ENCODE data around the gene LTBP3. TPM values are rescaled to one million over a fixed set of nuclear protein-coding genes. Genes with fewer than 3 reads are reported as not detected.

Gene LTBP3
- polyA plus RNA-seq, 1 donor from 2014 or later = 4.6 TPM

DNA sequence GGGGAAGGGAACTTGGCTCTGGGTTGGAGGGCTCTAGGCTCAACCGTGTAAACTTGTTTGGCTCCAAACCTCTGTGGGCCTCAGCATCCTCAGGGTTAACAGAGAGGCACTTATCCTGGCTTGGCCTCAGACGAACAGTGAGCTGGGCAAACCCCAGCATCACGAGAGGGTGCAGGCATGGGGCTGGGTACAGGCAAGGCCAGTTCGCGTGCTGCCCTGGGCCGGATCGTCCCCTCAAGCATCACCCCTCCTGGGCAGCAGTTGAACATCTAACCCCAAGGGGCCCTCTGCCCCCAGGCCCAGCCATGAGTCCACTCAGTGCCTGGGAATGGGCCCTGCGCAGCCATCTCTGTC is 19.6 kb upstream of the LTBP3 start:
- Histone ChIP-seq H4K20me1 (ENCODE audit: insufficient read depth) (peaks cover 15% of the 10 kb centered on the region), H3F3A (ENCODE audit: insufficient read depth, low read length, poor library complexity, severe bottlenecking) (no peaks in the 10 kb centered on the region), H3K27ac (ENCODE audit: low read length) (no peak overlapping the region), H3K36me3 (ENCODE audit: insufficient read depth, low read length) (no peaks in the 10 kb centered on the region), H3K4me2 (ENCODE audit: low read length) (no peak overlapping the region), H3K9me3 (ENCODE audit: low read length) (no peaks in the 10 kb centered on the region), H3K4me3 (ENCODE audit: low read length) (no peak overlapping the region), H3K27me3 (ENCODE audit: insufficient read depth, low read depth, low read length) (peaks cover 7% of the 10 kb centered on the region), H3K79me2 (replicated peaks; ENCODE audit: insufficient read depth, low read length) (peaks cover 23% of the 10 kb centered on the region), H3K9me2 (ENCODE audit: insufficient read depth, low read length) (no peaks in the 10 kb centered on the region), H2AFZ (ENCODE audit: low read depth, low read length) (no peak overlapping the region), H3K9ac (ENCODE audit: low read length) (no peak overlapping the region)
- TF ChIP-seq, protein P1, sequence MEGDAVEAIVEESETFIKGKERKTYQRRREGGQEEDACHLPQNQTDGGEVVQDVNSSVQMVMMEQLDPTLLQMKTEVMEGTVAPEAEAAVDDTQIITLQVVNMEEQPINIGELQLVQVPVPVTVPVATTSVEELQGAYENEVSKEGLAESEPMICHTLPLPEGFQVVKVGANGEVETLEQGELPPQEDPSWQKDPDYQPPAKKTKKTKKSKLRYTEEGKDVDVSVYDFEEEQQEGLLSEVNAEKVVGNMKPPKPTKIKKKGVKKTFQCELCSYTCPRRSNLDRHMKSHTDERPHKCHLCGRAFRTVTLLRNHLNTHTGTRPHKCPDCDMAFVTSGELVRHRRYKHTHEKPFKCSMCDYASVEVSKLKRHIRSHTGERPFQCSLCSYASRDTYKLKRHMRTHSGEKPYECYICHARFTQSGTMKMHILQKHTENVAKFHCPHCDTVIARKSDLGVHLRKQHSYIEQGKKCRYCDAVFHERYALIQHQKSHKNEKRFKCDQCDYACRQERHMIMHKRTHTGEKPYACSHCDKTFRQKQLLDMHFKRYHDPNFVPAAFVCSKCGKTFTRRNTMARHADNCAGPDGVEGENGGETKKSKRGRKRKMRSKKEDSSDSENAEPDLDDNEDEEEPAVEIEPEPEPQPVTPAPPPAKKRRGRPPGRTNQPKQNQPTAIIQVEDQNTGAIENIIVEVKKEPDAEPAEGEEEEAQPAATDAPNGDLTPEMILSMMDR (IDR thresholded peaks at IDR 0.05; ENCODE audit: poor library complexity, severe bottlenecking) = no peak
- no peak for TF ChIP-seq EZH2 (IDR thresholded peaks at IDR 0.05; ENCODE audit: borderline replicate concordance, insufficient read depth, low read length, poor library complexity, severe bottlenecking)
- no peak for TF ChIP-seq TAF1 (IDR thresholded peaks at IDR 0.05; ENCODE audit: low read depth)
- TF ChIP-seq, protein P2, sequence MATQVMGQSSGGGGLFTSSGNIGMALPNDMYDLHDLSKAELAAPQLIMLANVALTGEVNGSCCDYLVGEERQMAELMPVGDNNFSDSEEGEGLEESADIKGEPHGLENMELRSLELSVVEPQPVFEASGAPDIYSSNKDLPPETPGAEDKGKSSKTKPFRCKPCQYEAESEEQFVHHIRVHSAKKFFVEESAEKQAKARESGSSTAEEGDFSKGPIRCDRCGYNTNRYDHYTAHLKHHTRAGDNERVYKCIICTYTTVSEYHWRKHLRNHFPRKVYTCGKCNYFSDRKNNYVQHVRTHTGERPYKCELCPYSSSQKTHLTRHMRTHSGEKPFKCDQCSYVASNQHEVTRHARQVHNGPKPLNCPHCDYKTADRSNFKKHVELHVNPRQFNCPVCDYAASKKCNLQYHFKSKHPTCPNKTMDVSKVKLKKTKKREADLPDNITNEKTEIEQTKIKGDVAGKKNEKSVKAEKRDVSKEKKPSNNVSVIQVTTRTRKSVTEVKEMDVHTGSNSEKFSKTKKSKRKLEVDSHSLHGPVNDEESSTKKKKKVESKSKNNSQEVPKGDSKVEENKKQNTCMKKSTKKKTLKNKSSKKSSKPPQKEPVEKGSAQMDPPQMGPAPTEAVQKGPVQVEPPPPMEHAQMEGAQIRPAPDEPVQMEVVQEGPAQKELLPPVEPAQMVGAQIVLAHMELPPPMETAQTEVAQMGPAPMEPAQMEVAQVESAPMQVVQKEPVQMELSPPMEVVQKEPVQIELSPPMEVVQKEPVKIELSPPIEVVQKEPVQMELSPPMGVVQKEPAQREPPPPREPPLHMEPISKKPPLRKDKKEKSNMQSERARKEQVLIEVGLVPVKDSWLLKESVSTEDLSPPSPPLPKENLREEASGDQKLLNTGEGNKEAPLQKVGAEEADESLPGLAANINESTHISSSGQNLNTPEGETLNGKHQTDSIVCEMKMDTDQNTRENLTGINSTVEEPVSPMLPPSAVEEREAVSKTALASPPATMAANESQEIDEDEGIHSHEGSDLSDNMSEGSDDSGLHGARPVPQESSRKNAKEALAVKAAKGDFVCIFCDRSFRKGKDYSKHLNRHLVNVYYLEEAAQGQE (IDR thresholded peaks at IDR 0.05; ENCODE audit: borderline replicate concordance) = no peak
- no peak for TF ChIP-seq EP300 (conservative IDR thresholded peaks at IDR 0.05; ENCODE audit: poor library complexity, severe bottlenecking)
- no peak for TF ChIP-seq RAD21 (conservative IDR thresholded peaks at IDR 0.05)
- no peak for TF ChIP-seq POLR2AphosphoS5 (IDR thresholded peaks at IDR 0.05)
- no peak for TF ChIP-seq MXI1 (conservative IDR thresholded peaks at IDR 0.05; ENCODE audit: poor library complexity, severe bottlenecking)
- no peak for TF ChIP-seq SMC3 (conservative IDR thresholded peaks at IDR 0.05; ENCODE audit: poor library complexity)

DNA sequence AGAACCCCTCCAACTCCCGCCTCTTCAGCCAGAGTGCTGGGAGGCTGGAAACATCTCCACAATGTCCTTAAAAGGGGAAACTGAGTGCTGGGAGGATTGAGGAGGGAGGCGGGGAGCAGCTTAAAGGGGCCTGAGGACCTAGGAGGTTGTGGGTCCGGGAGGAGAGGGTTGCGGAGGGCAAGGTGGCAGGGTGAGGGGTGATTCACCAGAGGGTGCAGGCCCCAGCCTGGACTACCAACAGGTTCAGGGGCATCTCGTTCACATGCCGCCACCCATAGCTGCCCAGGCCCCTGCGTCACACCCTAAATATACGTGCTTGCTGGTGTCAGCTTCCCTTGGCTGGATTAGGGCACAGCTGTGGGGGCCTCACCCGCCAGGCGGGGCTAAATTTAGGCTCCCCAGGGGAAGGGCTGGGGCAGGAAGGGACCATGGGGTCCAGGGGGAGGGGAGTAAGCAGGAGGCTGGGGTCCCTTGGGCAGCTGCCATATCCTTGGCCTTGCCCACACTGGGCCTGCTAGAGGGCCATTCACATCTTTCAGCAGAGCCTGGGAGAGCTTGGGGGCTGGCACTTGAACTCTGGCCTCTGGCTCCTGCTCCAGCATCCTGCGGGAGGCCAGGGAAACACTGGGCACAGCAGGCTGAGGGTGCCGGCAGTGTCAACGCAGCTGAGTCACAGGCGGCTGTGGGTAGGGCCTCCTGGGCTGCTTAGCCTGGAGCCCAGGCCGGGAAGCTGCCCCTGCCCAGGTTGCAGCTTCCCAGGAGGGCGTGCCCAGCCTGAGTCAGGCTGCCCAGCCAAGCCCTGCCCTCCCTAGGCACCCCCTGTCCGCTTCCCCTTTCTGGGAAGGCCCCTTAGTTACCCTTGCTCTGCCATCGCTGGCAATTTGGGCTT is 19.0 kb upstream of the LTBP3 start:
- Histone ChIP-seq H3K27ac (ENCODE audit: low read length) (no peak overlapping the region), H3K4me3 (ENCODE audit: low read length) (no peak overlapping the region)

More for the DNA sequence above, 19.0 kb upstream of the LTBP3 start:
- H3K36me3 ChIP-seq (ENCODE audit: insufficient read depth, low read length) = no peaks in the 10 kb centered on the region
- H3K79me2 ChIP-seq (replicated peaks; ENCODE audit: insufficient read depth, low read length) = peaks cover 23% of the 10 kb centered on the region
- H3K9me2 ChIP-seq (ENCODE audit: insufficient read depth, low read length) = no peaks in the 10 kb centered on the region
- H4K20me1 ChIP-seq (ENCODE audit: insufficient read depth) = peaks cover 15% of the 10 kb centered on the region
- no peaks in the 10 kb centered on the region for H3F3A ChIP-seq (ENCODE audit: insufficient read depth, low read length, poor library complexity, severe bottlenecking)
- H3K4me2 ChIP-seq (ENCODE audit: low read length) = no peak overlapping the region
- no peak overlapping the region for H3K9ac ChIP-seq (ENCODE audit: low read length)
- TF ChIP-seq RAD21 (conservative IDR thresholded peaks at IDR 0.05) (no peak), EZH2 (IDR thresholded peaks at IDR 0.05; ENCODE audit: borderline replicate concordance, insufficient read depth, low read length, poor library complexity, severe bottlenecking) (no peak), SMC3 (conservative IDR thresholded peaks at IDR 0.05; ENCODE audit: poor library complexity) (no peak), POLR2AphosphoS5 (IDR thresholded peaks at IDR 0.05) (peak; percentile 6)
- TF ChIP-seq, protein P1 (IDR thresholded peaks at IDR 0.05; ENCODE audit: poor library complexity, severe bottlenecking) = no peak
- TF ChIP-seq, protein P2 (IDR thresholded peaks at IDR 0.05; ENCODE audit: borderline replicate concordance) = no peak
- H3K27me3 ChIP-seq (ENCODE audit: insufficient read depth, low read depth, low read length) = peaks cover 7% of the 10 kb centered on the region
- H3K9me3 ChIP-seq (ENCODE audit: low read length) = no peaks in the 10 kb centered on the region
- H2AFZ ChIP-seq (ENCODE audit: low read depth, low read length) = no peak overlapping the region

Data from neural cell (in vitro differentiated cells).